Peyer's patch (tissue), 4 donors: ENCODE data around the gene CTPS2. TPM values are rescaled to one million over a fixed set of nuclear protein-coding genes. Genes with fewer than 3 reads are reported as not detected.

Experiments
- DNase-seq, 3 donors: peaks; one replicate each; pipeline ENCODE4 v3.0.0-alpha.2; 2017 to 2019
- H3K27ac ChIP-seq, 4 donors: fragments of 200-600 bp; sonication (generic); one replicate each; pipeline ENCODE4 v1.5.1; 2016 to 2019
- H3K27me3 ChIP-seq, 2 donors: fragments of 200-600 bp; sonication (generic); one replicate each; pipeline ENCODE4 v1.5.1; 2019
- H3K36me3 ChIP-seq, 3 donors: fragments of 200-600 bp; sonication (generic); one replicate each; pipeline ENCODE4 v1.5.1; 2016 to 2019
- H3K4me1 ChIP-seq, 4 donors: fragments of 200-600 bp; sonication (generic); one replicate each; pipeline ENCODE4 v1.5.1; 2016 to 2019
- H3K4me3 ChIP-seq, 4 donors: fragments of 200-600 bp; sonication (generic); 1 replicate in 3 of 4; 2 replicates in 1 of 4; pipeline ENCODE4 v1.5.1; 2016 to 2019; ENCODE audit warnings: mild to moderate bottlenecking in 1 of 4
- H3K9me3 ChIP-seq, 4 donors: fragments of 200-600 bp; sonication (generic); one replicate each; pipeline ENCODE4 v1.5.1; 2016 to 2019; ENCODE audit warnings: mild to moderate bottlenecking in 1 of 4
- POLR2A ChIP-seq, 2 donors: fragments of 450-650 bp; IDR thresholded peaks; one replicate each; pipeline ENCODE4 v1.5.1; 2017; ENCODE audit warnings: antibody characterized with exemption in 2 of 2, mild to moderate bottlenecking in 2 of 2, moderate library complexity in 2 of 2
- small RNA-seq, 2 donors: library from RNA; depleted of rRNA; stranded (forward); fragments of <200 nt; gene quantifications; one replicate each; pipeline ENCODE3, GENCODE V24; 2016
- total RNA-seq, 4 donors: library from RNA; depleted of rRNA; stranded (reverse); fragments of >200 nt; gene quantifications; one replicate each; pipeline ENCODE4 v1.1.0, GENCODE V29; 2016
- TF ChIP-seq, protein P1 (sequence below), 6 experiments: fragments of 450-650 bp in 4 of 6; fragments of 200-600 bp in 2 of 6; sonication (generic) in 1 of 6; IDR thresholded peaks; one replicate each; pipeline ENCODE4 v1.5.1; 2017 to 2019; ENCODE audit warnings: antibody characterized with exemption in 6 of 6, mild to moderate bottlenecking in 3 of 6, moderate library complexity in 1 of 6

The CTPS2 gene
- total RNA-seq, 4 donors from 2014 or later: 16.5 to 35.1 (median 23.9) TPM

GRCh38 chrX:16544969-16545368 lies 167.5 kb downstream of the CTPS2 start:
- no peaks in the 10 kb centered on the region for H3K9me3 ChIP-seq
- TF ChIP-seq, protein P1, sequence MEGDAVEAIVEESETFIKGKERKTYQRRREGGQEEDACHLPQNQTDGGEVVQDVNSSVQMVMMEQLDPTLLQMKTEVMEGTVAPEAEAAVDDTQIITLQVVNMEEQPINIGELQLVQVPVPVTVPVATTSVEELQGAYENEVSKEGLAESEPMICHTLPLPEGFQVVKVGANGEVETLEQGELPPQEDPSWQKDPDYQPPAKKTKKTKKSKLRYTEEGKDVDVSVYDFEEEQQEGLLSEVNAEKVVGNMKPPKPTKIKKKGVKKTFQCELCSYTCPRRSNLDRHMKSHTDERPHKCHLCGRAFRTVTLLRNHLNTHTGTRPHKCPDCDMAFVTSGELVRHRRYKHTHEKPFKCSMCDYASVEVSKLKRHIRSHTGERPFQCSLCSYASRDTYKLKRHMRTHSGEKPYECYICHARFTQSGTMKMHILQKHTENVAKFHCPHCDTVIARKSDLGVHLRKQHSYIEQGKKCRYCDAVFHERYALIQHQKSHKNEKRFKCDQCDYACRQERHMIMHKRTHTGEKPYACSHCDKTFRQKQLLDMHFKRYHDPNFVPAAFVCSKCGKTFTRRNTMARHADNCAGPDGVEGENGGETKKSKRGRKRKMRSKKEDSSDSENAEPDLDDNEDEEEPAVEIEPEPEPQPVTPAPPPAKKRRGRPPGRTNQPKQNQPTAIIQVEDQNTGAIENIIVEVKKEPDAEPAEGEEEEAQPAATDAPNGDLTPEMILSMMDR (IDR thresholded peaks at IDR 0.05): no peak
- no peak for TF ChIP-seq POLR2A (IDR thresholded peaks at IDR 0.05)
- no peak overlapping the region for H3K4me3 ChIP-seq
- H3K27me3 ChIP-seq: no peaks in the 10 kb centered on the region
- no peak overlapping the region for H3K27ac ChIP-seq
- no peaks in the 10 kb centered on the region for H3K36me3 ChIP-seq
- no peaks in the 10 kb centered on the region for H3K4me1 ChIP-seq
- no peak for DNase-seq

Small RNA genes within 50 kb of the gene (small RNA-seq; reads per million reads assigned to genes)
- gene MIR548AM: 0 reads per million in 2 donors

Other genes with a start within 250 kb of the CTPS2 start
- gene S100G, start 62.5 kb downstream of the CTPS2 start, total RNA-seq: not detected
- 10 to 100 TPM; 19.8 to 43.4 (median 34.8) TPM for gene SYAP1, start 6.9 kb upstream of the CTPS2 start, total RNA-seq
- gene TXLNG, start 73.8 kb upstream of the CTPS2 start, total RNA-seq: 10 to 100 TPM in 3 of 4 donors, 1 to 10 TPM in 1; 8.9 to 20.6 (median 14.7) TPM
- 100 to 1,000 TPM in 1 of 4 donors, 10 to 100 TPM in 3; 40.7 to 117 (median 47.8) TPM for gene RBBP7, start 157.7 kb upstream of the CTPS2 start, total RNA-seq
- 1 to 10 TPM; 3.6 to 8.7 (median 5.6) TPM for gene REPS2, start 234.0 kb upstream of the CTPS2 start, total RNA-seq